Measurements from ENCODE around the gene RPS6KA2. TPM values are rescaled to one million over a fixed set of nuclear protein-coding genes. Genes with fewer than 3 reads are reported as not detected.

RPS6KA2 gene
- total RNA-seq, 1 experiment from 2014 or later, result 12.3 TPM

- H3K4me2 ChIP-seq (ENCODE audit: insufficient read depth, insufficient read length, low read length), result no peak overlapping the region
- H3K56ac ChIP-seq (ENCODE audit: insufficient read length, low read depth, low read length), result no peak overlapping the region
- no peak overlapping the region for H2AFZ ChIP-seq (ENCODE audit: low read length)
- H4K5ac ChIP-seq (ENCODE audit: insufficient read length, low read depth, low read length), result no peak overlapping the region
- H4K20me1 ChIP-seq (ENCODE audit: control insufficient read depth, insufficient read depth, insufficient read length), result no peaks in the 10 kb centered on the region
- H3K4me1 ChIP-seq (ENCODE audit: insufficient read depth, low read length), result no peaks in the 10 kb centered on the region
- no peaks in the 10 kb centered on the region for H3K9me3 Mint-ChIP-seq
- H3K79me2 ChIP-seq (ENCODE audit: insufficient read depth, low read length), result 0 out of 2 replicates have a peak, but pooled peaks cover 2% of the 10 kb centered on the region
- H3K18ac ChIP-seq (ENCODE audit: insufficient read length, low read depth, low read length), result no peak overlapping the region
- H3K4ac ChIP-seq (ENCODE audit: low read depth, low read length), result no peak overlapping the region
- no peaks in the 10 kb centered on the region for H3K27me3 Mint-ChIP-seq (ENCODE audit: low read depth)
- H3K27me3 ChIP-seq (ENCODE audit: insufficient read depth, low read length), result no peaks in the 10 kb centered on the region
- WGBS (ENCODE audit: extremely low coverage, insufficient read length, low lambda C conversion rate), result no CpG with 5 or more reads among the region's 8 CpGs
- H2BK5ac ChIP-seq (ENCODE audit: insufficient read length, low read length), result no peak overlapping the region
- H4K8ac ChIP-seq (replicated peaks; ENCODE audit: insufficient read length, low read depth, low read length), result no peak overlapping the region
- H2BK20ac ChIP-seq (ENCODE audit: low read depth, low read length, poor library complexity, severe bottlenecking), result no peak overlapping the region
- H3T11ph ChIP-seq (ENCODE audit: low read length), result no peak overlapping the region
- TF ChIP-seq CTCF (conservative IDR thresholded peaks at IDR 0.05), result no peak
- peaks cover 21 to 24% of the 10 kb centered on the region in 2 experiments for H3K4me1 Mint-ChIP-seq
- no peak overlapping the region for H2BK15ac ChIP-seq (ENCODE audit: low read depth, low read length)
- no peak overlapping the region for H2BK12ac ChIP-seq (ENCODE audit: insufficient read length, low read depth, low read length)
- H4K91ac ChIP-seq (ENCODE audit: insufficient read length, low read depth, low read length), result no peak overlapping the region
- no peak overlapping the region for H3K4me3 Mint-ChIP-seq
- no peaks in the 10 kb centered on the region for H3K9me3 ChIP-seq (ENCODE audit: control insufficient read depth, low read depth, low read length)
- no peak overlapping the region for H3K14ac ChIP-seq (ENCODE audit: insufficient read depth, low read length)
- peaks cover 2% of the 10 kb centered on the region for H3K79me1 ChIP-seq (ENCODE audit: insufficient read depth, low read depth, low read length, poor library complexity, severe bottlenecking)
- no peak overlapping the region for H3K27ac ChIP-seq (ENCODE audit: insufficient read length, low read depth, low read length)
- H3K27ac Mint-ChIP-seq, result peak overlapping the region in 1 of 3 experiments; percentile 46; a peak in 1 of 7 replicates
- H3K9ac ChIP-seq (ENCODE audit: extremely low read depth, insufficient read length, low read length), result no peak overlapping the region
- no peak overlapping the region for H2BK120ac ChIP-seq (ENCODE audit: low read depth, low read length, poor library complexity, severe bottlenecking)
- H3K23ac ChIP-seq (ENCODE audit: insufficient read length, low read depth, low read length), result no peak overlapping the region
- no peak for DNase-seq
- no peaks in the 10 kb centered on the region for H3K36me3 Mint-ChIP-seq (ENCODE audit: insufficient read depth in 1 of 3, low read depth in 3 of 3)
- H2AK5ac ChIP-seq (ENCODE audit: insufficient read length, low read length), result no peak overlapping the region
- H3K23me2 ChIP-seq (ENCODE audit: insufficient read length, low read depth, low read length, poor library complexity, severe bottlenecking), result no peaks in the 10 kb centered on the region
Measured at GRCh38 chr6:166589786-166590574, 37.1 kb downstream of the RPS6KA2 start.
